NCI-H82 treated with DMSO at 0.1 percent for 48 hours (cell line): ENCODE measurements around the gene CRYL1.

ENCODE experiments used
- DNase-seq: peaks from one replicate; lab custom pipeline; 2025; ENCODE audit not compliant: unreplicated experiment; lab: John Stamatoyannopoulos, UW

The CRYL1 gene

DNA sequence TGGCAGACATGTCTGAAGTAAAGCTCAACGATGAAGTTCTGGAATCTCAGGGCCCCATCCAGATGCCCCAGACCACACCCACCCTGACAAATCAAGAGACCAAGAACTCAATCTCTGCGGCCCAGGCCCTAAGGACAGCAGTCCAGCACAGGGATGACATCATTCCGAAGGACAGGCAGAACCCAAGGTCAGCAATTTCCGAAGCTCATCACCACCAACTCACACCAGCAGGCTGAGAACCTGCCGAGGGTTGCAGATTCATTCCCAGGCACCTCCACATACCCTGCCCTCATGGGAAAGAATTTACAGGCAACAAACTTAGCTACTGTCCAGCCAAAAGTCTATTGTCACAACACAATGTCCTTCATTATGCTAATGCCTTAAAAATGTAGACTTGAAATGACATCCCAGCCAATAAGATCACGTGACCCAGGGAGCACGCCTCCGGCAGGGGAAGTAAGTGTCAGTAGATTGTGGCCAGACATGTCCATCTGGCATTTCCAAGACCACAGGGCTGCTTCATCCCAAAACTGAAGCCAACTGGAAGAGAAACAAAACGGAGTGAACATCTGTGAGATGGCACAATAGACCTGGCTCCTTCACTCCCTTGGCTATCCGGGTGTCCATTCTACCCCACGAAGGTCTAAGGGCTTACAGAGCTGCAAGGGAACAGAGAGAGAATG is 98.8 kb downstream of the CRYL1 start:
- DNase-seq: no peak

DNA sequence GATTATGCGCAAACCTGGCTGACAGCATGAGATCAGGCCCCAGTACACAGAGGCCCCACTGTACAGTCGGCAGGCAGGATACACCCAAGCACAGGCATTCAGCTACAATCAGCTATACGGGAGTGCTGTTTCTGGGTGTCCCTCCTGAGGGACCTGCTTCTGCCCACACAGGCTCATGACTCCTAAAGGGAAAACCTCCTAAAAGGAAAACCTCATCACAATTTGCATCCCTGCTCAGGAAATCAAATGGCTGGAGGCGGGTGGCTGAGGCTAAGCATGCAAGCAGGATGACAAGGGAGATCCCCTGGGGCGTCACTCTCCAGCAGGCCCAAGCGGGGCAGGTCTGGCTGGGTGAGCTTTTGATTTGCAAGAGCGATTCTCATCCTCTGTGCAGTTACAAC is 99.8 kb downstream of the CRYL1 start:
- no peak for DNase-seq

DNA sequence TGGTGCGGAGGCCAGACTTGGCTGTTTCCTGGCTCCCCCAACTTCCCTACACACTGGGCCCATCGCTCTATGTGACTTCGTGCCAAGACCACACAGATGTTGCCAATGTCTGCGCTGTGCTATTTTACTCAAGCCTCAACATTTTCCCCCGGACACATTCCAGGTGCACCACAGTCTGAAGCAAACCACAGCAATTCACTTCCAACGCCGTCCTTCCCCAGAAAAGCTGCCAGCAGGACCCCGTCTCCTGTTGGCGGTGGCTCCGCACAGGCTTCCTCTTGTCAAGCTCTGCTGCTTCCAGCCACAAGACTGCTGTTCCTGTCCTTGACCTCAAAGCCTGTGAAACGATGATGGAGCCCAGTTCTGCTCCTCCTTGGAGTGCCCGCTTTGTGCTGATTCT is 100.7 kb downstream of the CRYL1 start:
- DNase-seq: no peak

DNA sequence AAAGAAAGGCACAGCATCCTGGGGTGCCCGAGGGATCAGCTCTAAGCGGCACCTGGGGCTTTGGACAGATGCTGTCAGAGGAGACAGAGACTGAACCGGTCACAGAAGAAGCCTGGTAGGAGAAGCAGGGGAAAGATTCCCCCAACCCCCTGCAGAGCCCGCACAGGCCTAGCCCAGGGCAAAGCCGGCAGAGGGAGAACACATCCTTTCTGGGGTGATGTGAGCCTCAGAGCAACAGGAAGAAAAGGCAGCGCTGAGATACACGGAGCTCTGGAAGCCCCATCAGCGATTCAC is 101.2 kb downstream of the CRYL1 start:
- DNase-seq: no peak

DNA sequence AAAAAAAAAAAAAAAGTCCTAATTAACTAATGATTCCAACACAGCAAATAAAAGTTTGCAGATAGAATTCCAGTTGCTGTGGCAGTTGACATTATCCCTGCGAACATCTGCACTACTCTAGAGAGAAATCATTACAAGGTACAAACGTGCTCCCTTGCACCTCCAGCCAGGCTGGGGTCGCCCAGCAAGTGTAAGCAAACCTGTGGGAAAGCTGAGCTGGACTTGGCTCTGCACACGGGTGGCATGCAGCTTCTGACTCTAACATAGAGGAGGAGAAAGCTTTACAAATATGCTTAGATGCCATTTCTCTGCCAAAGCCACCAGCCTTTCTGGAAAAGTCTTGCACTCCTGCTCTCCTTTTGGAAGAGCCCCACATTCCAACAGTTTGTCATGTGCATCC is 103.3 kb downstream of the CRYL1 start:
- DNase-seq: no peak

DNA sequence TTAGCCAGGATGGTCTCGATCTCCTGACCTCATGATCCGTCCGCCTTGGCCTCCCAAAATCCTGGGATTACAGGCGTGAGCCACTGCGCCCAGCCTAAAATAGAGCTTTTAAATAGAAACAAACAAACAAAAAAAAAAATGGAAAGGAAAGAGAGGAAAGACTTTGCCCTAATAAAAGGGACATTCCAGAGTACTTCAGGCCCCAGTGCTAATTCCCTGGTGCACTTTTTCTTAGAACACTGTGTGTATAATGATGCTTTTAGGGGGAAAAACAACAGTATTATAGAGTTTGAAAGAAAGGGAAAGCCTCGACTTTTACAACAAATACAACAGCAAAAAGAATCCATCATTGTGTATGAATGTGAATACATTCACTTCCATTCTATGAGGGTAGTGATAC is 104.7 kb downstream of the CRYL1 start:
- DNase-seq: no peak

DNA sequence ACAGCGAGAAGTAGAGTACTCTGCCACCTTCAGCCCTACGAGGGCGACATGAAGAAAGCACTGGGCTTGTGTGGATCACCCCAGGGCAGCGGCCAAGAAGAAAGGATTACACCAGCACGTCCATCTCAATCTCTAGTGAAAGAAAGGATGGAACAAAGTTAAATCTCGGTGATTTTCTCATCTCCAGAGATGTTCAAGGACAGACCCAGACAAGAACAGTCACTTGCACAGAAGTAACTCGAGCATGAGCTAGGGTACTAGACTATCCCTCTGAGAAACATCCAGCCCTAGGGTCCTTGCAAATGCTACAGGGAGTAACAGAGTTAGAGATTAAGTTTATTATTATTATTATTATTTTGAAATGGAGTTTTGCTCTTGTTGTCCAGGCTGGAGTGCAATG is 106.7 kb downstream of the CRYL1 start:
- DNase-seq: no peak

DNA sequence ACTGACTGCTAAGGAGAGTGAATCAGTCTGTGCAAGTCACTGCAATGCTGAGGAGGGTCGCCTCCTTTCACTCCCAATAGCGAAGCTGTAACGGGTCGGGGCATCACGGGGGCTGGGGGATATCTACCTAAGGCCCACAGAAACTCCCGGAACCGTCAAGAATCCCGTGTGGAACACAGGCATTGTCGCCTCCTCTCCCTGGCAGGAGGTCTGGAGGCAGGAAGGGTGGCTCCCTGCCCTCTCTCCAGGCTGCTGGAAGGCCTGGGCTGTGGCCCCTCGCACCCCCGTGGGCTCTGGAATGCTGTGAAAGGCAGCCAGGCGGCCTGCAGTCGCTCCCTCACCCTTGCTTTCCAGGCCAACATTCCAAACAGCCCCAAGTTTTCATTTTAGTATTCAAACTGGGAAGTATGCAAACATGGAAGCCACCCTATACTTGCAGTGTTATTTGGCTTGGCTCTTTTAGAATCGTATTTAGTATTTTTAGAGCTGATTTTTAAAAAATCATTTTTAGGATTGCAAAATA is 109.4 kb downstream of the CRYL1 start:
- DNase-seq: no peak

DNA sequence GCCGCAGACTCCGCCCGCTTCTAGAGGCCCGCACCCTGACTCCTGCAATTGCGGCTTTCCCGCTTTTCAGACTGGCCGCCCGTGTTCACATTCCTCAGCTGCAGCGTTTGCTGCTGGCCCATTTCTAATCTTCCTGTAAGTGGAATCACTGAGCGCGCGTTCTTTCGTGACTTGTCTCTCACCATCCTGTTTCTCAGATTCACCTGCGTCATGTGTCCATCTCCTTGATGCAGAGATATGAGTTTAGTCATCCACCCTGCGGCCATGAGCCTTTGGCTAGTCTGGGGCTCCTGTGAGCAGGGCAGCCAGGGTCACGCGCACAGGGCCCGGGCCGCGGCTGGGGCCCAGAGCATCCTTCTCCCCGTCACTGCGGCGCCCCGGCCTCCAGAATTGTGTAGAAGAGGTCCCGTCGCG is 110.0 kb downstream of the CRYL1 start:
- DNase-seq: no peak

DNA sequence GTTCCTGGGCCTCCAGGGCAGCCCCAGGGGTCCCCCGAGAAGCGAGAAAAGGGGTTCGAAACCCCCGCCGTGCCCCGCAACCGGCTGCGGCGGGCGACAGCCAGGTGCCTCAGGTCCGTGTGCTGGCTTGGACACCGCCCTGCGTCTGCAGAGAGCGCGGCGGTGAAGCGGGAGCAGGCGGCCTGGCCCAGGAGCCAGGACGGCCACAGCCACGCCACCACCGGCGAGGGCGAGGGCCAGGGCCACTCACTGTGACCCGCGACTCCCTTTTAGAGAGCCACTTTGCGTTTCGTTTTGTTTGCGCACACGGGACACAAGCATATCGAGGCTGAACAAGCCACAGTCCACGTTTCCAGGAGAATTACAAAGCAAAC is 110.4 kb downstream of the CRYL1 start:
- DNase-seq: no peak

DNA sequence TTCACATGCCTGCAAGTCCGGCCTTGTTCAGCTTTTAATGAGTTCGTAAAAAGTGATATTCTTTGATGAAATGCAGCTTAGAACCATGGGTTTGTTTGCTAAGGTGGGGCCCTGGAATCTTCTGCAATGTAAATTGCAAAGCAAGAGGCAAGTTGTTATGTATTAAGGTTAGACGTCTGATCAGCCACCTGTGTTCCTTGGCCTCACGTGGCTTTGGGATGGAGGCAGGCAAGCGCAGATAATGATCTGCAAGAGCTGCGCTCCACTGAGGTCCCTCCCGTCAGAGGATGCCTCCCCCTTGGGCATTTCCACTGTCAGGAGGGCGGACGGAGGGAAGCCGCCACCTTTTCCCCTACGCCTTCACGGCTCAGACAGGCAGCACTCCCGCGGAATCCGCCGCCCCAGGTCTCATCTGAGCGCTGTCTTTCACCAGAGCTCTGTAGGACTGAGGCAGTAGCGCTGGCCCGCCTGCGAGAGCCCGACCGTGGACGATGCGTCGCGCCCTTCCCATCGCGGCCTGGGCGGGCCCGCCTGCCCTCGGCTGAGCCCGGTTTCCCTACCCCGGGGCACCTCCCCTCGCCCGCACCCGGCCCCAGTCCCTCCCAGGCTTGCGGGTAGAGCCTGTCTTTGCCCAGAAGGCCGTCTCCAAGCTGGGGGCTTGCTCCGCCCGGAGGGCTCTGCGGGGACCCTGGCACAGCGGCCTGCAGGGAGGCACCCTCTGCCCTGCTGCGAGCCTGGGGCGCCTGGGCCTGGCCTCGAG is 110.9 kb downstream of the CRYL1 start:
- DNase-seq: no peak

DNA sequence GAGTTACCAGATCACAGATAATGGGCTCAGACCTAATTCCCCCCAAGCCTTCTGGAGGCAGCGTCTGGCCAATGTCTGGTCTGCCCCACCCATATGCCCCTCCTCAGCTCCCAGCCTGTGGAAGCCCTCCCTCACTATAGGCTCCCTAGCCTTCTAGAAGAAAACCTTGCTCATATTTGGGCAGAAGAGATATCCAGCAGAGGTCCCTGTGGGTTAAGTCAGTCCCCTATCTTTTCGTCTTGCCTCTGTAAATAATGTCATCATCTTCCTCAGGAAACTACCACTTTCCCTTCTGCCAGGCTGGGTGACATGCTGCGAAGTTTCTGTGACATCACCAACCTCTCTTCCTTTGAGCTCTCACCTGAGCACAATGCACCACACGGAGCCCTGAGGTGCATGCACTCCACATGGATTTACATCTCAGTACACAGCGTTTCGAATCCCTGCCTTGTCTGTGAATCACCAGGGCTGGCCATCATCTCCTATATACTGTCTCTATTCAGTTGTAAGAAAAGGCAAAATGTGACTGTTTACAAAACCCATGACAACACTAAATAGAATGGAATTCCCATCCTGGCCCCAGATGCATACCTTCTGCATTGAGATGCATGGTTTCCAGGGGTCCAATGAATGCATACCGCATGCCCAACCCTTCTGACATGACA is 112.8 kb downstream of the CRYL1 start:
- no peak for DNase-seq

DNA sequence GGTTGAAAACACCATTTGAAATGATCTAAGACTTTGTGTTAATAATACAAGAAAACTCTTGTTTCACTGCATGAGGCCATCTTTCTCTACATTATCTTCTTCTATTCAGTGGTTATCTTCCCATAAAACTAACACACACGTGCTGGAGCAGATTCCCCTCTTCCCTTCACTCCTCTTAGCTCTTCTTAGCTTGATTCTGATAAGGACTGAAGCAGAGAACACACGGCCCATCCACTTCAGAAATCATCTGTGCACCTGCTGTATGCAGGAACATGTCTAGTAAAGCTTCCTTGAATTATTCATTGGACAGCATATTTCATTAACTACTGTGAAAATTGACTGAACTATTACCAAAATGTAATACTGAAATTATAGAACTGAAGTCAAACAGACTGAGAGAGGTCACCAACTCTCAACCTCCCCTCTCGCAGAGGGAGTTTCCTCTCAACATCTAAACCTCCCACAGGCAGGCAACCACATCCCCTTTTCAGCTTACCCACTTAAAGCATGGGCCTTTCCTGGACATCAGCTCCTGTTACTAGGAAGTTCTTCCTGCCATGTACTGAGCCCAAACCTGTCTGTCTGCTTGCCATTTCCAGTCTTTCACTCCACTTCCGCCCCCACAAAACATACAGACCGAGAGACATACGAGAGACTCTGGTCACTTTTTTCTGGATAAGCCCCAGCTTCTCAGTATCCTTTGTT is 113.9 kb downstream of the CRYL1 start:
- DNase-seq: no peak

DNA sequence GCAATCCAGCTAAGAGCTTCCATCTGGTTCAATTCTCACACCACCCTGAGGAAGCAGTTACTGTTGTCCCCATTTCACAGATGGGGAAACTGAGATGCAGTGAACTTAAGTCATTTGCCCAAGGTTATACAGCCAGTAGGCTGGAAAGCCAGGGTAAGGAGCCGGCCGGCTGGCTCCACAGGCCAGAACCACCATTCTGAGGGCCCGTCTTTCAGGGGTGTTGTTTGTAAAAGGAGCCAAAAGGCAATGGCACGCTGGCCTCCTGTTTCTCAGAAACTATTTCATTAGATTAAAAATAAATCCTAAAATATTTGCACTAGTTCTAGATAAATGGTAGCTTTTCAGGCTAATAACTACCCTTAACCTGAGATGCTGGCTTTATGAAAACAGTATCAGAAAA is 114.9 kb downstream of the CRYL1 start:
- no peak for DNase-seq

DNA sequence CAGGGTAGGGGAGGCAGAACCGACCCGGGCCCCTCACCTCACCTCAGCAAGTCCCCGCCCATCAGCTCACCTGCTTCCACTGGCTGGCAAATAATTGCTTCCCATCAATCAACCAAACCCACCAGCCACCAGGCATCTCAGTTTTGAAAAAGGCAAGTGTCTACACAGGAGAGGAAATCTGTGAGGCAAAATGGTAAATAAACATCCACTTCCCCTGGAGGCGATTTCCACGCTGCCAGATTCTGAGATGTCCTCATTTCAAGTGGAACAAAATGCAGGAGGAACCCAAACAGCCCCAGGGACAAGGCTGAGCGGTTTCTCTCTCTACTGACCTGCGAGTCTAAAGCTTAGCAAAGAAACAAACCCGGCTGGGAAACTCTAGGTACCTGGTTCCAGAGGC is 117.5 kb downstream of the CRYL1 start:
- no peak for DNase-seq

DNA sequence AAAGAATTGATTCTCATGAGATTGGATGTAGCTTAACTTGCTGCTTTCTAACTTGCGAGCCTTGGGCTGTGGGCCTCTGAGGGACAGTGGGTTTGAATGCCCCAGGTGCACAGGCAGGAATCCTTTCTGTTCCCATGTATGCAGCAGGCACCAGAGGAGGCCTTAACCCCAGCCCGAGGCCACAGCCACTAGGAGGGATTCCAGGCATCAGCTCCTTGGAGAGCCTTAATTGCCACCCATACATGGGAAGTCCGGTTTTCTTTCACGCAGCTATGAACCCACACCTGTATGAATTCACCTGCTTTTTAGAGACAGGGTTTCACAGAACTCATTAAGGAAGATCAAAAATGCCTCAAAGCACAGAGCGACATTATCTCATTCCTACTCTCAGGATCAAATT is 117.9 kb downstream of the CRYL1 start:
- DNase-seq: no peak

DNA sequence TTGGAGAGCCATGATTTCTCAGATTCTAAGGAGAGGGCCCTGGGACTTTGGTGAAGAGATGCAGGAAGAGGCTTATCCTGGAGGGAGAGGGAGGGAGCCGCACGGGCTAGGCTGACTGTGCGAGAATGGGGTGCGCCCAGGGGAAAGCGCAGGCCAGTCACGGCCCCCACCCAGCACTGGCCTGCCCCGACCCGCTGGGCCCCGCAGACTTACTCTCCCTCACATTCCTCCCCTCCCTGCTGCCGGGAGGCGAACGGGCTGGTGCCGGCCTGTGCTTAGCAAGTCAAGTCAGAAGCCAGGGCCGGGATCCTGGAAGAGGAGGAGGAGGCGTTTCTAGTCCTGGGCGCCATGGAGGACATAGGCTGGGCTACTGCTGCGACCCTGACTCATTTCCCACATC is 120.0 kb downstream of the CRYL1 start:
- no peak for DNase-seq

DNA sequence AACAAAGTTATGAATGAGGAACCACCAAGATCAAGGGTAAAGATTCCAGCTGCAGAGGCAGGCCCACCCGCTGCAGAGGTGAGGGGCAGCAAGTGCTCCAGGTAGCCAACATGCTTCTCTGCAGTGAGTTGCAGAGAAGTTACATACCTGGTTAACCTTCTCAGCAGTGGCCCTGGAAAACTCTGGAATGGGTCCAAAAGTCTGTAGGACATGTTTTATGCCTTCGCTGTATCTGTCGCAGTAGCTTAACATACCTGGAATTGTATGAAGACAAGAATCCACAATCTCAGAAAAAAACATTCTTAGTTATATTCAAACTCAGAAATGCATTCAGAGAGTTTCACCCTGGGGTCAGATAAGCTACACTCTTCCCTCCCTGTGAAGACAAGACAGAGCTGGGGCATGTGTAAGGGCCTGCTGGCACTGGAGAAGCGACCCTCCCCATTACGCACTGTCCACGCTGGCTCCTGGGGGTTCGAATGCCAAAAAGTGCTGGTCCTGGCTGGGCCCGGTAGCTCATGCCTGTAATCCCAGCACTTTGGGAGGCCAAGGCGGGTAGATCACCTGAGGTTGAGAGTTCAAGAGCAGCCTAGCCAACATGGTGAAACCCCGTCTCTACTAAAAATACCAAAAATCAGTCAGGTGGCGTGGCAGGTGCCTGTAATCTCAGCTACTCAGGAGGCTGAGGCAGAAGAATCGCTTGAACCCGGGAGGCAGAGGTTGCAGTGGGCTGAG is 121.0 kb downstream of the CRYL1 start:
- DNase-seq: no peak

DNA sequence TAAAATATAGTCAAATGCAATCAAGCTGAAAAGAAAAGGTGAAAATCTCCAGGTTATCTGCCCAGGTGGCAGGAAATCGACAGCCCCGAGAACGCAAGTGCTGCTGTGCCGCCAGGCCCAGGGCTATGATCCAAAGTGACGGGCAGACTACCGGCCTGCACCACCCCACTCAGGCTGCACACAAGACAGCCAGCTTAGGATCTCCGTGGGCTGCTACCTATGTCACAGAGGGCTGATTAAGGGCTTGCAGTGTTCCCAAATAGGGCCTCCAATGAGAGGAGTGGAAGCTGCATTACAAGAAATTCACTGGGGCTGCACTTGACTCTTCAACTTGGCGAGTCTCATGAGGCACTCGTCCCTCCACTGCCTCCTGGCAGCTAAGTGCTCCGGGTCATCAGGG is 121.8 kb downstream of the CRYL1 start:
- no peak for DNase-seq

DNA sequence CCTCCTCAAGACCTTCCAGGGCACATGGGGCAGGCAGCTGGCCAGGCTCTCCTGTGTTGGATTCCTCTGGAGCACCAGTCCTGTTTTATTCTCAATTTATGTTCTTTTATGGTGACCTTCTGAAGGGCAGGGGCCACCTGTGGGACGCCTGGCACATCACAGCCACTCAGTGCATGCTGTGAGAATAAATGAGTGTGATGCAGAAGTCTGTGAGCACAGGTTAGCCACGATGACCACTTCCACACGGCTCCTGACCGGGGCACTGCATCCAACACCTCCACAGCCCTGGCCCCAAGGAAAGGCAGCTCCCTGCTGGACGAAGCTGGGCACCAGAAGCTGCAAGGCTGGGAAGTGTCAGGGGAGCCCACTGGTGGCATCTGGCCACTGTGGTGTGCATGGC is 122.8 kb downstream of the CRYL1 start:
- no peak for DNase-seq
